GM12878 (cell line): Measurements from ENCODE around the gene OAF. TPM values are rescaled to one million over a fixed set of nuclear protein-coding genes. Genes with fewer than 3 reads are reported as not detected.

Source experiments
- ATAC-seq: fragments of 200-7000 bp; cut with Tn5 transposase; 3 replicates; pipeline ENCODE4 v1.9.1; 2020; ENCODE audit warnings: mild to moderate bottlenecking, moderate library complexity
- BruUV-seq: library from RNA; stranded (reverse); fragments of 400-500 nt; replicated peaks from 2 replicates; lab custom pipeline; 2021; lab: Mats Ljungman, UMichigan
- CTCF ChIA-PET: fragments of 300-600 bp; sonication (Branson Sonifier 250); formaldehyde crosslinking; extraction: SDS; loops from one replicate; lab custom pipeline; 2021; ENCODE audit warnings: inconsistent platforms; lab: Yijun Ruan, JAX
- POLR2A ChIA-PET: fragments of 350-600 bp; formaldehyde crosslinking; extraction: SDS; loops from one replicate; lab custom pipeline; 2021; ENCODE audit warnings: inconsistent platforms; lab: Charles Lee
- RAD21 ChIA-PET: fragments of 300-600 bp; sonication (Branson Sonifier 250); formaldehyde crosslinking; loops from one replicate; lab custom pipeline; 2023; ENCODE audit warnings: antibody characterized with exemption; ENCODE audit not compliant: unreplicated experiment; lab: Charles Lee
- SMC1A ChIA-PET: fragments of 300-600 bp; sonication (Branson Sonifier 250); formaldehyde crosslinking; loops from one replicate; lab custom pipeline; 2023; ENCODE audit not compliant: unreplicated experiment, uncharacterized antibody; lab: Charles Lee
- DNase-seq: peaks from one replicate; pipeline ENCODE4 v3.0.0-alpha.2; 2011; ENCODE audit warnings: low read depth, low spot score
- FAIRE-seq: peaks from 3 replicates; lab custom pipeline; 2011; peaks lifted over from hg19 to GRCh38; lab: Jason Lieb, UNC
- H2AFZ ChIP-seq: 2 replicates; pipeline ENCODE4 v1.6.0; 2011; ENCODE audit warnings: low read depth, low read length, control low read depth; ENCODE audit not compliant: control insufficient read depth
- H3K27ac ChIP-seq: 2 replicates; pipeline ENCODE4 v1.5.1; 2011; ENCODE audit warnings: control low read depth; ENCODE audit not compliant: control insufficient read depth, insufficient read depth
- H3K27me3 ChIP-seq, 2 experiments: replicated peaks in 1 of 2; 2 replicates each; pipeline versions ENCODE4 v1.6.0 to v1.6.1; 2011; ENCODE audit warnings: low read length in 1 of 2; ENCODE audit not compliant: control insufficient read depth in 2 of 2, insufficient read depth in 2 of 2
- H3K36me3 ChIP-seq, 2 experiments: 2 replicates each; pipeline ENCODE4 v1.5.1; 2011; ENCODE audit warnings: low read length in 1 of 2; ENCODE audit not compliant: control insufficient read depth in 2 of 2, insufficient read depth in 2 of 2
- H3K4me1 ChIP-seq: 2 replicates; pipeline ENCODE4 v1.6.1; 2011; ENCODE audit warnings: mild to moderate bottlenecking, low read length, moderate library complexity, mixed read lengths; ENCODE audit not compliant: control insufficient read depth, insufficient read depth
- H3K4me2 ChIP-seq: 2 replicates; pipeline ENCODE4 v1.6.0; 2011; ENCODE audit warnings: control low read depth; ENCODE audit not compliant: control insufficient read depth, insufficient read depth
- H3K4me3 ChIP-seq: fragments of 200-600 bp; sonication (generic); 2 replicates; pipeline ENCODE4 v1.5.1; 2016
- H3K79me2 ChIP-seq: 2 replicates; pipeline ENCODE4 v1.6.0; 2011; ENCODE audit warnings: low read length; ENCODE audit not compliant: control insufficient read depth, insufficient read depth
- H3K9ac ChIP-seq: 2 replicates; pipeline ENCODE4 v1.8.0; 2011; ENCODE audit warnings: low read length, control low read depth, mixed read lengths; ENCODE audit not compliant: control insufficient read depth, insufficient read depth
- H3K9me3 ChIP-seq: replicated peaks from 3 replicates; pipeline ENCODE4 v1.5.1; 2011; ENCODE audit warnings: mild to moderate bottlenecking, low read length; ENCODE audit not compliant: control insufficient read depth, insufficient read depth
- H4K20me1 ChIP-seq: 2 replicates; pipeline ENCODE4 v1.6.0; 2011; ENCODE audit not compliant: control insufficient read depth, insufficient read depth
- ATF7 ChIP-seq: fragments of 450-650 bp; IDR thresholded peaks from 2 replicates; pipeline ENCODE4 v1.6.1; 2016; ENCODE audit warnings: low read depth, mild to moderate bottlenecking
- CEBPB ChIP-seq, 2 experiments: fragments of 150-350 bp in 1 of 2; IDR thresholded peaks; 2 replicates each; pipeline ENCODE4 v1.6.1; 2012 to 2014; ENCODE audit warnings: low read depth in 2 of 2, low read length in 2 of 2, borderline replicate concordance in 1 of 2, inconsistent platforms in 1 of 2
- CHD2 ChIP-seq: IDR thresholded peaks from 2 replicates; pipeline ENCODE4 v1.6.1; 2011; ENCODE audit warnings: low read depth, low read length, improper control_type of control experiment, borderline replicate concordance
- CUX1 ChIP-seq: IDR thresholded peaks from 2 replicates; pipeline ENCODE4 v1.6.1; 2012; ENCODE audit warnings: improper control_type of control experiment, low read depth, low read length; ENCODE audit not compliant: insufficient replicate concordance
- EED ChIP-seq: sonication (generic); IDR thresholded peaks from 2 replicates; pipeline ENCODE4 v1.6.1; 2016; ENCODE audit warnings: antibody characterized with exemption, low read depth
- MLLT1 ChIP-seq: fragments of 450-650 bp; IDR thresholded peaks from 2 replicates; pipeline ENCODE4 v1.6.1; 2016; ENCODE audit warnings: mild to moderate bottlenecking
- NFYB ChIP-seq: IDR thresholded peaks from 2 replicates; pipeline ENCODE4 v1.6.1; 2011; ENCODE audit warnings: low read depth, mild to moderate bottlenecking, low read length, improper control_type of control experiment, moderate library complexity; ENCODE audit not compliant: insufficient read depth
- RAD21 ChIP-seq: IDR thresholded peaks from 2 replicates; pipeline ENCODE4 v1.6.1; 2011; ENCODE audit warnings: mild to moderate bottlenecking, low read depth, low read length, moderate library complexity; ENCODE audit not compliant: insufficient read depth
- ZBTB33 ChIP-seq: fragments of 450-650 bp; IDR thresholded peaks from 2 replicates; pipeline ENCODE4 v1.6.1; 2017; ENCODE audit warnings: mild to moderate bottlenecking
- ZNF217 ChIP-seq: fragments of 450-650 bp; IDR thresholded peaks from 2 replicates; pipeline ENCODE4 v1.6.1; 2017; ENCODE audit warnings: antibody characterized with exemption, mild to moderate bottlenecking
- WGBS: methylation state at CpG from one replicate; pipeline ENCODE4 v1.1.6; 2016; ENCODE audit warnings: low lambda C conversion rate; ENCODE audit not compliant: insufficient replicate concordance, insufficient coverage; ENCODE audit errors: missing lambda C conversion rate; 5-methylcytosine and 5-hydroxymethylcytosine counted together
- in situ Hi-C: fragments of 300-500 bp; cut with MboI; formaldehyde crosslinking; loops from 9 replicates; pipeline ENCODE4 v1.14.3; 2018; ENCODE audit warnings: mixed read lengths
- intact Hi-C: fragments of 100-400 bp; cut with micrococcal nuclease; formaldehyde crosslinking; loops from one replicate; pipeline ENCODE4 v1.14.2; 2022; ENCODE audit not compliant: unreplicated experiment
- polyA plus RNA-seq, 11 experiments: library from polyadenylated mRNA; depleted of rRNA in 4 of 11; unstranded in 6 of 11; stranded (reverse) in 5 of 11; fragments of >200 nt; fragmentation: Nextera tagmentation in 4 of 11; fragmentation: Illumina TruSeq in 1 of 11; extraction: Ambion mirVana in 4 of 11; extraction: Trizol in 1 of 11; gene quantifications; 1 replicate in 1 of 11; 2 replicates in 10 of 11; pipeline versions ENCODE4 v1.2.1 to v1.2.3, GENCODE V29; 2011 to 2016; ENCODE audit warnings: inconsistent platforms in 2 of 11, missing spikeins in 2 of 11, low read depth in 1 of 11
- total RNA-seq, 4 experiments: library from RNA; depleted of rRNA in 3 of 4; stranded (reverse); fragments of >200 nt in 3 of 4; fragmentation: Illumina TruSeq in 1 of 4; extraction: Trizol in 1 of 4; gene quantifications; 2 replicates each; pipeline versions ENCODE4 v1.2.1 to v1.2.3, GENCODE V29; 2013 to 2021

The OAF gene
- total and polyA plus RNA-seq, 10 of the 15 experiments (the other 5 are each of a cell fraction or from before 2014, with no cell fraction given): 0.10 to 4.7 (median 1.1) TPM

- Histone ChIP-seq H3K4me3 (peak overlapping the region; percentile 74), H3K4me2 (peak overlapping the region; percentile 90), H2AFZ (peak overlapping the region; percentile 57), H4K20me1 (no peaks in the 10 kb centered on the region), H3K27ac (no peak overlapping the region), H3K9me3 (no peaks in the 10 kb centered on the region), H3K27me3 (peaks cover 0 to 1% of the 10 kb centered on the region in 2 experiments; a peak in 2 of 4 replicates), H3K36me3 (no peaks in the 10 kb centered on the region), H3K79me2 (no peaks in the 10 kb centered on the region), H3K4me1 (peaks cover 11% of the 10 kb centered on the region), H3K9ac (peak overlapping the region; percentile 52; the same call in 1 of the 2 replicates)
- in situ Hi-C loops: no loop called here
- SMC1A ChIA-PET: interaction anchor here (0.9 kb wide), 1 partner anchor 88 kb away, joined by 3 read pairs; no protein-coding TSS in a partner anchor
- DNase-seq (no peak), ATAC-seq (no peak; the same call in 2 of the 3 replicates), FAIRE-seq (no peak)
- intact Hi-C loops: loop anchor here (5.0 kb wide), 1 partner anchor 34 kb away; no protein-coding TSS in a partner anchor
- RAD21 ChIA-PET: no interaction called here
- BruUV-seq: no TSS peak
- CTCF ChIA-PET: interaction anchor here (1.1 to 2.8 kb wide), 3 partner anchors 88 to 92 kb away, joined by 4 to 8 read pairs (median 4); no protein-coding TSS in a partner anchor
- WGBS: 11% methylated on average over 18 of the region's 18 CpGs
- POLR2A ChIA-PET: no interaction called here
- TF ChIP-seq ZNF217 (no peak), CHD2 (no peak), CUX1 (no peak), EED (no peak), CEBPB (IDR thresholded peaks at IDR 0.05; ENCODE audit: borderline replicate concordance in 1 of 2, low read depth in 2 of 2, low read length in 2 of 2) (no peak), MLLT1 (no peak), ATF7 (no peak), ZBTB33 (no peak), NFYB (no peak), RAD21 (no peak)
Observed at GRCh38 chr11:120211522-120212258, 858 bp downstream of the OAF start.
